Measurements from ENCODE around the gene MBD5.

The MBD5 gene

GRCh38 chr2:148450531-148450930 is 429.6 kb downstream of the MBD5 start:
- no peaks in the 10 kb centered on the region for H3K27me3 ChIP-seq (ENCODE audit: control insufficient read depth in 1 of 2, insufficient read depth in 2 of 2, low read length in 2 of 2)
- H3K36me3 ChIP-seq (ENCODE audit: control insufficient read depth in 2 of 2, insufficient read depth in 2 of 2, low read length in 2 of 2): no peaks in the 10 kb centered on the region
- no peak overlapping the region for H3K9ac ChIP-seq (ENCODE audit: low read length in 2 of 2)
- H3K9me3 ChIP-seq (ENCODE audit: control insufficient read depth in 2 of 2, low read length in 2 of 2): no peaks in the 10 kb centered on the region
- no peak overlapping the region for H3K4me3 ChIP-seq (ENCODE audit: low read length in 2 of 2)
- no peaks in the 10 kb centered on the region for H3K4me1 ChIP-seq (ENCODE audit: control insufficient read depth, insufficient read depth, low read length)
- no peak overlapping the region for H3K27ac ChIP-seq (ENCODE audit: low read length)

- H3K36me3 ChIP-seq (ENCODE audit: control insufficient read depth in 2 of 2, insufficient read depth in 2 of 2, low read length in 2 of 2): no peaks in the 10 kb centered on the region
Measured at GRCh38 chr2:148451046-148451445, 430.2 kb downstream of the MBD5 start.

GRCh38 chr2:148455791-148456190 is 434.9 kb downstream of the MBD5 start:
- H3K27ac ChIP-seq (ENCODE audit: low read length): no peak overlapping the region
- H3K9me3 ChIP-seq (ENCODE audit: control insufficient read depth in 2 of 2, low read length in 2 of 2): no peaks in the 10 kb centered on the region
- H3K4me1 ChIP-seq (ENCODE audit: control insufficient read depth, insufficient read depth, low read length): no peaks in the 10 kb centered on the region
- no peaks in the 10 kb centered on the region for H3K36me3 ChIP-seq (ENCODE audit: control insufficient read depth in 2 of 2, insufficient read depth in 2 of 2, low read length in 2 of 2)
- H3K27me3 ChIP-seq (ENCODE audit: control insufficient read depth in 1 of 2, insufficient read depth in 2 of 2, low read length in 2 of 2): no peaks in the 10 kb centered on the region
- H3K4me3 ChIP-seq (ENCODE audit: low read length in 2 of 2): no peak overlapping the region
- H3K9ac ChIP-seq (ENCODE audit: low read length in 2 of 2): no peak overlapping the region

More at GRCh38 chr2:148451046-148451445, 430.2 kb downstream of the MBD5 start:
- Histone ChIP-seq H3K27ac (ENCODE audit: low read length) (no peak overlapping the region), H3K27me3 (ENCODE audit: control insufficient read depth in 1 of 2, insufficient read depth in 2 of 2, low read length in 2 of 2) (no peaks in the 10 kb centered on the region), H3K4me3 (ENCODE audit: low read length in 2 of 2) (no peak overlapping the region), H3K9ac (ENCODE audit: low read length in 2 of 2) (no peak overlapping the region), H3K4me1 (ENCODE audit: control insufficient read depth, insufficient read depth, low read length) (no peaks in the 10 kb centered on the region), H3K9me3 (ENCODE audit: control insufficient read depth in 2 of 2, low read length in 2 of 2) (no peaks in the 10 kb centered on the region)

- Histone ChIP-seq H3K27me3 (ENCODE audit: control insufficient read depth in 1 of 2, insufficient read depth in 2 of 2, low read length in 2 of 2) (no peaks in the 10 kb centered on the region), H3K4me3 (ENCODE audit: low read length in 2 of 2) (no peak overlapping the region), H3K4me1 (ENCODE audit: control insufficient read depth, insufficient read depth, low read length) (no peaks in the 10 kb centered on the region), H3K9ac (ENCODE audit: low read length in 2 of 2) (no peak overlapping the region), H3K9me3 (ENCODE audit: control insufficient read depth in 2 of 2, low read length in 2 of 2) (no peaks in the 10 kb centered on the region), H3K27ac (ENCODE audit: low read length) (no peak overlapping the region), H3K36me3 (ENCODE audit: control insufficient read depth in 2 of 2, insufficient read depth in 2 of 2, low read length in 2 of 2) (no peaks in the 10 kb centered on the region)
Measured at GRCh38 chr2:148458171-148458570, 437.3 kb downstream of the MBD5 start.

GRCh38 chr2:148459377-148459778 is 438.5 kb downstream of the MBD5 start:
- Histone ChIP-seq H3K9me3 (ENCODE audit: control insufficient read depth in 2 of 2, low read length in 2 of 2) (no peaks in the 10 kb centered on the region), H3K27ac (ENCODE audit: low read length) (no peak overlapping the region), H3K27me3 (ENCODE audit: control insufficient read depth in 1 of 2, insufficient read depth in 2 of 2, low read length in 2 of 2) (no peaks in the 10 kb centered on the region), H3K4me3 (ENCODE audit: low read length in 2 of 2) (no peak overlapping the region), H3K9ac (ENCODE audit: low read length in 2 of 2) (no peak overlapping the region), H3K4me1 (ENCODE audit: control insufficient read depth, insufficient read depth, low read length) (no peaks in the 10 kb centered on the region), H3K36me3 (ENCODE audit: control insufficient read depth in 2 of 2, insufficient read depth in 2 of 2, low read length in 2 of 2) (peaks cover 0 to 4% of the 10 kb centered on the region in 2 donors)

GRCh38 chr2:148461876-148462275 is 441.0 kb downstream of the MBD5 start:
- no peaks in the 10 kb centered on the region for H3K27me3 ChIP-seq (ENCODE audit: control insufficient read depth in 1 of 2, insufficient read depth in 2 of 2, low read length in 2 of 2)
- H3K4me1 ChIP-seq (ENCODE audit: control insufficient read depth, insufficient read depth, low read length): no peaks in the 10 kb centered on the region
- H3K36me3 ChIP-seq (ENCODE audit: control insufficient read depth in 2 of 2, insufficient read depth in 2 of 2, low read length in 2 of 2): peaks cover 0 to 5% of the 10 kb centered on the region in 2 donors
- H3K27ac ChIP-seq (ENCODE audit: low read length): no peak overlapping the region
- no peak overlapping the region for H3K9ac ChIP-seq (ENCODE audit: low read length in 2 of 2)
- no peak overlapping the region for H3K4me3 ChIP-seq (ENCODE audit: low read length in 2 of 2)
- H3K9me3 ChIP-seq (ENCODE audit: control insufficient read depth in 2 of 2, low read length in 2 of 2): no peaks in the 10 kb centered on the region

GRCh38 chr2:148475626-148476025 is 454.7 kb downstream of the MBD5 start:
- no peaks in the 10 kb centered on the region for H3K36me3 ChIP-seq (ENCODE audit: control insufficient read depth in 2 of 2, insufficient read depth in 2 of 2, low read length in 2 of 2)
- H3K9ac ChIP-seq (ENCODE audit: low read length in 2 of 2): no peak overlapping the region
- no peaks in the 10 kb centered on the region for H3K4me1 ChIP-seq (ENCODE audit: control insufficient read depth, insufficient read depth, low read length)
- H3K27ac ChIP-seq (ENCODE audit: low read length): no peak overlapping the region
- H3K9me3 ChIP-seq (ENCODE audit: control insufficient read depth in 2 of 2, low read length in 2 of 2): no peaks in the 10 kb centered on the region
- no peaks in the 10 kb centered on the region for H3K27me3 ChIP-seq (ENCODE audit: control insufficient read depth in 1 of 2, insufficient read depth in 2 of 2, low read length in 2 of 2)
- H3K4me3 ChIP-seq (ENCODE audit: low read length in 2 of 2): no peak overlapping the region

GRCh38 chr2:148479398-148479797 is 458.5 kb downstream of the MBD5 start:
- H3K4me3 ChIP-seq (ENCODE audit: low read length in 2 of 2): no peak overlapping the region
- H3K27ac ChIP-seq (ENCODE audit: low read length): no peak overlapping the region
- H3K36me3 ChIP-seq (ENCODE audit: control insufficient read depth in 2 of 2, insufficient read depth in 2 of 2, low read length in 2 of 2): peaks cover 0 to 5% of the 10 kb centered on the region in 2 donors
- no peaks in the 10 kb centered on the region for H3K9me3 ChIP-seq (ENCODE audit: control insufficient read depth in 2 of 2, low read length in 2 of 2)
- no peak overlapping the region for H3K9ac ChIP-seq (ENCODE audit: low read length in 2 of 2)
- H3K4me1 ChIP-seq (ENCODE audit: control insufficient read depth, insufficient read depth, low read length): no peaks in the 10 kb centered on the region
- H3K27me3 ChIP-seq (ENCODE audit: control insufficient read depth in 1 of 2, insufficient read depth in 2 of 2, low read length in 2 of 2): no peaks in the 10 kb centered on the region

- Histone ChIP-seq H3K4me3 (ENCODE audit: low read length in 2 of 2) (no peak overlapping the region), H3K36me3 (ENCODE audit: control insufficient read depth in 2 of 2, insufficient read depth in 2 of 2, low read length in 2 of 2) (peaks cover 0 to 7% of the 10 kb centered on the region in 2 donors), H3K27ac (ENCODE audit: low read length) (no peak overlapping the region), H3K27me3 (ENCODE audit: control insufficient read depth in 1 of 2, insufficient read depth in 2 of 2, low read length in 2 of 2) (no peaks in the 10 kb centered on the region), H3K4me1 (ENCODE audit: control insufficient read depth, insufficient read depth, low read length) (no peaks in the 10 kb centered on the region), H3K9ac (ENCODE audit: low read length in 2 of 2) (no peak overlapping the region), H3K9me3 (ENCODE audit: control insufficient read depth in 2 of 2, low read length in 2 of 2) (no peaks in the 10 kb centered on the region)
Measured at GRCh38 chr2:148483665-148484064, 462.8 kb downstream of the MBD5 start.

GRCh38 chr2:148484066-148484465 is 463.2 kb downstream of the MBD5 start:
- Histone ChIP-seq H3K9ac (ENCODE audit: low read length in 2 of 2) (no peak overlapping the region), H3K36me3 (ENCODE audit: control insufficient read depth in 2 of 2, insufficient read depth in 2 of 2, low read length in 2 of 2) (peaks cover 0 to 7% of the 10 kb centered on the region in 2 donors), H3K4me3 (ENCODE audit: low read length in 2 of 2) (no peak overlapping the region), H3K9me3 (ENCODE audit: control insufficient read depth in 2 of 2, low read length in 2 of 2) (no peaks in the 10 kb centered on the region), H3K27me3 (ENCODE audit: control insufficient read depth in 1 of 2, insufficient read depth in 2 of 2, low read length in 2 of 2) (no peaks in the 10 kb centered on the region), H3K4me1 (ENCODE audit: control insufficient read depth, insufficient read depth, low read length) (no peaks in the 10 kb centered on the region), H3K27ac (ENCODE audit: low read length) (no peak overlapping the region)

- Histone ChIP-seq H3K36me3 (ENCODE audit: control insufficient read depth in 2 of 2, insufficient read depth in 2 of 2, low read length in 2 of 2) (peaks cover 18 to 19% of the 10 kb centered on the region in 2 donors), H3K9ac (ENCODE audit: low read length in 2 of 2) (no peak overlapping the region), H3K9me3 (ENCODE audit: control insufficient read depth in 2 of 2, low read length in 2 of 2) (no peaks in the 10 kb centered on the region), H3K4me3 (ENCODE audit: low read length in 2 of 2) (no peak overlapping the region), H3K27me3 (ENCODE audit: control insufficient read depth in 1 of 2, insufficient read depth in 2 of 2, low read length in 2 of 2) (no peaks in the 10 kb centered on the region), H3K27ac (ENCODE audit: low read length) (no peak overlapping the region), H3K4me1 (ENCODE audit: control insufficient read depth, insufficient read depth, low read length) (no peaks in the 10 kb centered on the region)
Measured at GRCh38 chr2:148486655-148487054, 465.8 kb downstream of the MBD5 start.
